Measurements from ENCODE around the gene TIMM22.
A peak's percentile ranks its signal among the peaks of the same experiment; 100 is the strongest.

DNA sequence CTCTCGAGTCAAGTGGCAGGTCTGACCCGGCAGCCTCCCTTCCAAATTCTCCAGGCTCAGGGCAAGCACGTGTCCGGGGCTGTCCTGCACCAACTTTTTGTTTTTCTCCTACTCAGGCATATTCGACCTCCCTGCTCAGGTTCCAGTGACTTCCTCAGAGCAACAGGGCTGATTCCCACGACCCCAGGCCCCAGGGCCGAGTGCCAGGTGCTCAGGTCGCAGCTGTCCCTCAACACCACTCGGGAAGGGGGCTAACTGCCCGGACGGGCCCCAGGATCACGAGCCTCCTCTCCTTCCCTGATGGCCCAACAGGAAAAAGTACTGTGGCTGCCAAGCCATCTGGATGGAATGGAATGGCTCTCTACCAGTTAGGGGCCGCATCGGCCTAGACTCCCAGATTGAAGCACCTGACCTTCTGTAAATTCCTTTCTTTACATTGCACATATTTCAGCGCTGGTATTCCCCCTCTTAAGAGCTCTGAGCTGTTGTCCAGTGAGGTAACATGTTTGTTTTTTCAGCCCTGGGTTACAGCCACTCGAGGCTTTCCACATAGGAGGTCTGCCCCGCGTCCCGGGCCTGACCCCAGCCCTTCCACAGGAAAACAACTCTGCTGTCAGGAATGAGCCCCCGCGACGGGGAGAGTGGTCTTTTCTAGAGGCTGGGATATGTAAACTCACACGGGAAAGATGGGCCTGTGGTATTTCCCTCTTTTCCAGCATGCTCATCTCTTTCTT is 42.3 kb upstream of the TIMM22 start:
- TF ChIP-seq KDM1A (IDR thresholded peaks at IDR 0.05; ENCODE audit: low read depth) (no peak), PHF8 (IDR thresholded peaks at IDR 0.05; ENCODE audit: borderline replicate concordance, low read depth) (no peak), ESRRA (IDR thresholded peaks at IDR 0.05; ENCODE audit: borderline replicate concordance, low read length) (no peak), NR3C1 (IDR thresholded peaks at IDR 0.05) (no peak), POLR2A (IDR thresholded peaks at IDR 0.05; ENCODE audit: low read length) (no peak), MAZ (IDR thresholded peaks at IDR 0.05; ENCODE audit: borderline replicate concordance, low read depth, low read length) (no peak), EP300 (IDR thresholded peaks at IDR 0.05) (peak; percentile 46 to 85; a peak in 3 of 5 replicates), MAFK (IDR thresholded peaks at IDR 0.05; ENCODE audit: partially characterized antibody) (no peak), MAX (IDR thresholded peaks at IDR 0.05) (peak; percentile 55; the same call in 1 of the 2 replicates)
- TF ChIP-seq, protein P1, sequence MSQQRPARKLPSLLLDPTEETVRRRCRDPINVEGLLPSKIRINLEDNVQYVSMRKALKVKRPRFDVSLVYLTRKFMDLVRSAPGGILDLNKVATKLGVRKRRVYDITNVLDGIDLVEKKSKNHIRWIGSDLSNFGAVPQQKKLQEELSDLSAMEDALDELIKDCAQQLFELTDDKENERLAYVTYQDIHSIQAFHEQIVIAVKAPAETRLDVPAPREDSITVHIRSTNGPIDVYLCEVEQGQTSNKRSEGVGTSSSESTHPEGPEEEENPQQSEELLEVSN (IDR thresholded peaks at IDR 0.05; ENCODE audit: borderline replicate concordance, low read depth) = no peak; the same call in 1 of the 2 replicates
- TF ChIP-seq, protein P2, sequence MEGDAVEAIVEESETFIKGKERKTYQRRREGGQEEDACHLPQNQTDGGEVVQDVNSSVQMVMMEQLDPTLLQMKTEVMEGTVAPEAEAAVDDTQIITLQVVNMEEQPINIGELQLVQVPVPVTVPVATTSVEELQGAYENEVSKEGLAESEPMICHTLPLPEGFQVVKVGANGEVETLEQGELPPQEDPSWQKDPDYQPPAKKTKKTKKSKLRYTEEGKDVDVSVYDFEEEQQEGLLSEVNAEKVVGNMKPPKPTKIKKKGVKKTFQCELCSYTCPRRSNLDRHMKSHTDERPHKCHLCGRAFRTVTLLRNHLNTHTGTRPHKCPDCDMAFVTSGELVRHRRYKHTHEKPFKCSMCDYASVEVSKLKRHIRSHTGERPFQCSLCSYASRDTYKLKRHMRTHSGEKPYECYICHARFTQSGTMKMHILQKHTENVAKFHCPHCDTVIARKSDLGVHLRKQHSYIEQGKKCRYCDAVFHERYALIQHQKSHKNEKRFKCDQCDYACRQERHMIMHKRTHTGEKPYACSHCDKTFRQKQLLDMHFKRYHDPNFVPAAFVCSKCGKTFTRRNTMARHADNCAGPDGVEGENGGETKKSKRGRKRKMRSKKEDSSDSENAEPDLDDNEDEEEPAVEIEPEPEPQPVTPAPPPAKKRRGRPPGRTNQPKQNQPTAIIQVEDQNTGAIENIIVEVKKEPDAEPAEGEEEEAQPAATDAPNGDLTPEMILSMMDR (IDR thresholded peaks at IDR 0.05) = no peak
- TF ChIP-seq, protein P3, sequence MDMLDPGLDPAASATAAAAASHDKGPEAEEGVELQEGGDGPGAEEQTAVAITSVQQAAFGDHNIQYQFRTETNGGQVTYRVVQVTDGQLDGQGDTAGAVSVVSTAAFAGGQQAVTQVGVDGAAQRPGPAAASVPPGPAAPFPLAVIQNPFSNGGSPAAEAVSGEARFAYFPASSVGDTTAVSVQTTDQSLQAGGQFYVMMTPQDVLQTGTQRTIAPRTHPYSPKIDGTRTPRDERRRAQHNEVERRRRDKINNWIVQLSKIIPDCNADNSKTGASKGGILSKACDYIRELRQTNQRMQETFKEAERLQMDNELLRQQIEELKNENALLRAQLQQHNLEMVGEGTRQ (IDR thresholded peaks at IDR 0.05) = no peak
